A549 treated with GW870086 at 1 μM for 4 hours (cell line): ENCODE results near the gene ARVCF. TPM values are rescaled to one million over a fixed set of nuclear protein-coding genes. Genes with fewer than 3 reads are reported as not detected.

Experiments used
- total RNA-seq: library from RNA; stranded (reverse); fragments of 200-300 nt; extraction: Qiagen RNA extraction; gene quantifications from 5 replicates; pipeline ENCODE4 v1.2.3, GENCODE V29; 2022; ENCODE audit warnings: low read depth

The ARVCF gene
- total RNA-seq, result 1.6 to 3.4 TPM (median 2.1 TPM) in 5 replicates

GRCh38 chr22:20016734-20017621 lies at the start of gene ARVCF:
ARVCF (minus strand) TSS chr22:20016823; CDS start chr22:19990794, 26,029 bp downstream.

GRCh38 chr22:20020533-20021195 lies 4.0 kb upstream of the ARVCF start, which contains the start of gene TANGO2:
TANGO2 (plus strand) TSS chr22:20021110; CDS start chr22:20036799, 15,689 bp downstream.

GRCh38 chr22:19941365-19942082 lies 75.1 kb downstream of the ARVCF start, which contains the start of the genes COMT and TXNRD2:
COMT (plus strand) TSS chr22:19941772; CDS start chr22:19962527, 20,755 bp downstream.
TXNRD2 (minus strand) TSS chr22:19941818; CDS start chr22:19941803, 15 bp downstream.

Other genes starting within 250 kb of the ARVCF start
- gene GNB1L, start 161.9 kb downstream of the ARVCF start, total RNA-seq, result 15.4 to 19.6 TPM (median 18.4 TPM) in 5 replicates
- gene RTL10, start 161.9 kb downstream of the ARVCF start, total RNA-seq, result 5.0 to 8.4 TPM (median 7.8 TPM) in 5 replicates
- gene COMT, start 75.1 kb downstream of the ARVCF start, total RNA-seq, result 121 to 166 TPM (median 154 TPM) in 5 replicates
- 26.1 to 43.0 TPM (median 34.7 TPM) in 5 replicates for gene TXNRD2, start 75.0 kb downstream of the ARVCF start, total RNA-seq
- 10.8 to 17.2 TPM (median 12.7 TPM) in 5 replicates for gene TANGO2, start 4.3 kb upstream of the ARVCF start, total RNA-seq
- gene DGCR8, start 63.4 kb upstream of the ARVCF start, total RNA-seq, result 17.8 to 20.0 TPM (median 18.9 TPM) in 5 replicates
- gene RANBP1, start 99.3 kb upstream of the ARVCF start, total RNA-seq, result 269 to 301 TPM (median 292 TPM) in 5 replicates
- 18.7 to 24.7 TPM (median 22.9 TPM) in 5 replicates for gene TRMT2A, start 100.4 kb upstream of the ARVCF start, total RNA-seq
- 23.0 to 37.1 TPM (median 34.3 TPM) in 5 replicates for gene ZDHHC8, start 115.0 kb upstream of the ARVCF start, total RNA-seq
- gene CCDC188, start 134.2 kb upstream of the ARVCF start, total RNA-seq, result not detected in 5 replicates